PC-9 (cell line): Measurements from ENCODE around the gene ABLIM2.

Experiments used
- CTCF ChIP-seq: fragments of 200-600 bp; sonication (generic); conservative IDR thresholded peaks from 2 replicates; pipeline ENCODE4 v1.6.1; 2017; ENCODE audit warnings: mixed run types, antibody characterized with exemption, mild to moderate bottlenecking, moderate library complexity
- EZH2 ChIP-seq: fragments of 200-600 bp; sonication (generic); IDR thresholded peaks from 2 replicates; pipeline ENCODE4 v1.8.0; 2017; ENCODE audit warnings: antibody characterized with exemption, low read depth

GRCh38 chr4:8081171-8081570 lies 77.4 kb downstream of the ABLIM2 start:
- TF ChIP-seq CTCF (no peak), EZH2 (no peak)
